ENCODE results near the gene DAGLA.
"Not testable (repeated sequence)": the region's sequence is repeated elsewhere in the genome, so short reads cannot be mapped to it uniquely, and the experiment has no call there.

The DAGLA gene

GRCh38 chr11:61642162-61642561, 38.0 kb upstream of the DAGLA start:
- Histone ChIP-seq H3K27ac (no peak overlapping the region), H3K9me3 (ENCODE audit: low read depth, low read length) (no peaks in the 10 kb centered on the region), H3K36me3 (ENCODE audit: insufficient read depth, low read length) (no peaks in the 10 kb centered on the region), H3K9ac (ENCODE audit: insufficient read length) (no peak overlapping the region), H3K4me3 (no peak overlapping the region)
- no peak for DNase-seq (ENCODE audit: low read depth, low spot score)
- no peak for TF ChIP-seq EZH2 (IDR thresholded peaks at IDR 0.05)
- no peak for TF ChIP-seq POLR2AphosphoS5 (IDR thresholded peaks at IDR 0.05; ENCODE audit: borderline replicate concordance, low read depth, low read length)
- no peak for TF ChIP-seq FOXP2 (optimal IDR thresholded peaks at IDR 0.05; ENCODE audit: control extremely low read depth, extremely low read length, insufficient read depth)

- no peak for DNase-seq (ENCODE audit: low read depth, low spot score)
- Histone ChIP-seq H3K36me3 (ENCODE audit: insufficient read depth, low read length) (no peaks in the 10 kb centered on the region), H3K9me3 (ENCODE audit: low read depth, low read length) (no peaks in the 10 kb centered on the region), H3K27ac (no peak overlapping the region), H3K9ac (ENCODE audit: insufficient read length) (no peak overlapping the region), H3K4me3 (no peak overlapping the region)
- TF ChIP-seq EZH2 (IDR thresholded peaks at IDR 0.05) (no peak), FOXP2 (optimal IDR thresholded peaks at IDR 0.05; ENCODE audit: control extremely low read depth, extremely low read length, insufficient read depth) (no peak), POLR2AphosphoS5 (IDR thresholded peaks at IDR 0.05; ENCODE audit: borderline replicate concordance, low read depth, low read length) (no peak)
Observed at GRCh38 chr11:61645179-61645868, 34.9 kb upstream of the DAGLA start.

DNA sequence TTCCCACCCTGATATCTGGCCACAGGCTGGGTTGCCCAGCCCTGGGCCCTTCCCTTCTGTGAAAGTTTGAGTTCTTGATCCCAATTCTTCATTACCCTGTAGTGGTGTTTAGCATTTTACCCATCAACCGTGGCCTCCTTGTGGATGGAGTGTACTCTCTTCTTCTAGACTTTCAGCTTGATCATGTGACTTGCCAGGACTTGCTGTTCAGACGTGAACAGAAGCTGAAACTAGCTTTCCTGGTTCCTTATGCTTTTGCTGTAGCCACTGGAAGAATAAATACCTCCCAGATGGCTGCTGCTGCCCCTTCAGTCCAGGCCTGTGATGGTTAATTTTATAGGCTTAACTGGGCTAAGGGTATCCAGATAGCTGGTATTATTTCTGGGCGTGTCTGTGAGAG, 32.7 kb upstream of the DAGLA start:
- DNase-seq (ENCODE audit: low read depth, low spot score): no peak
- H3K9ac ChIP-seq (ENCODE audit: insufficient read length): no peak overlapping the region
- TF ChIP-seq EZH2 (IDR thresholded peaks at IDR 0.05) (no peak), POLR2AphosphoS5 (IDR thresholded peaks at IDR 0.05; ENCODE audit: borderline replicate concordance, low read depth, low read length) (no peak), FOXP2 (optimal IDR thresholded peaks at IDR 0.05; ENCODE audit: control extremely low read depth, extremely low read length, insufficient read depth) (no peak)

GRCh38 chr11:61650781-61651571, 29.2 kb upstream of the DAGLA start:
- DNase-seq (ENCODE audit: low read depth, low spot score): no peak
- Histone ChIP-seq H3K36me3 (ENCODE audit: insufficient read depth, low read length) (no peaks in the 10 kb centered on the region), H3K4me3 (no peak overlapping the region), H3K9ac (ENCODE audit: insufficient read length) (no peak overlapping the region), H3K9me3 (ENCODE audit: low read depth, low read length) (no peaks in the 10 kb centered on the region), H3K27ac (no peak overlapping the region)
- TF ChIP-seq POLR2AphosphoS5 (IDR thresholded peaks at IDR 0.05; ENCODE audit: borderline replicate concordance, low read depth, low read length): no peak
- TF ChIP-seq EZH2 (IDR thresholded peaks at IDR 0.05): no peak
- TF ChIP-seq FOXP2 (optimal IDR thresholded peaks at IDR 0.05; ENCODE audit: control extremely low read depth, extremely low read length, insufficient read depth): no peak

More for the DNA sequence above, 32.7 kb upstream of the DAGLA start:
- Histone ChIP-seq H3K9me3 (ENCODE audit: low read depth, low read length) (no peaks in the 10 kb centered on the region), H3K36me3 (ENCODE audit: insufficient read depth, low read length) (no peaks in the 10 kb centered on the region), H3K4me3 (no peak overlapping the region), H3K27ac (no peak overlapping the region)

GRCh38 chr11:61652135-61652534, 28.1 kb upstream of the DAGLA start:
- no peak overlapping the region for H3K9ac ChIP-seq (ENCODE audit: insufficient read length)
- no peak for DNase-seq (ENCODE audit: low read depth, low spot score)
- TF ChIP-seq FOXP2 (optimal IDR thresholded peaks at IDR 0.05; ENCODE audit: control extremely low read depth, extremely low read length, insufficient read depth): no peak
- no peak for TF ChIP-seq POLR2AphosphoS5 (IDR thresholded peaks at IDR 0.05; ENCODE audit: borderline replicate concordance, low read depth, low read length)
- no peaks in the 10 kb centered on the region for H3K9me3 ChIP-seq (ENCODE audit: low read depth, low read length)
- H3K4me3 ChIP-seq: no peak overlapping the region
- H3K36me3 ChIP-seq (ENCODE audit: insufficient read depth, low read length): no peaks in the 10 kb centered on the region
- no peak overlapping the region for H3K27ac ChIP-seq

- no peaks in the 10 kb centered on the region for H3K36me3 ChIP-seq (ENCODE audit: insufficient read depth, low read length)
- no peaks in the 10 kb centered on the region for H3K9me3 ChIP-seq (ENCODE audit: low read depth, low read length)
- H3K4me3 ChIP-seq: no peak overlapping the region
- no peak overlapping the region for H3K9ac ChIP-seq (ENCODE audit: insufficient read length)
- no peak overlapping the region for H3K27ac ChIP-seq
- TF ChIP-seq POLR2AphosphoS5 (IDR thresholded peaks at IDR 0.05; ENCODE audit: borderline replicate concordance, low read depth, low read length): no peak
- TF ChIP-seq EZH2 (IDR thresholded peaks at IDR 0.05): no peak
- no peak for TF ChIP-seq FOXP2 (optimal IDR thresholded peaks at IDR 0.05; ENCODE audit: control extremely low read depth, extremely low read length, insufficient read depth)
- no peak for DNase-seq (ENCODE audit: low read depth, low spot score)
Observed at GRCh38 chr11:61654397-61654829, 25.8 kb upstream of the DAGLA start.

DNA sequence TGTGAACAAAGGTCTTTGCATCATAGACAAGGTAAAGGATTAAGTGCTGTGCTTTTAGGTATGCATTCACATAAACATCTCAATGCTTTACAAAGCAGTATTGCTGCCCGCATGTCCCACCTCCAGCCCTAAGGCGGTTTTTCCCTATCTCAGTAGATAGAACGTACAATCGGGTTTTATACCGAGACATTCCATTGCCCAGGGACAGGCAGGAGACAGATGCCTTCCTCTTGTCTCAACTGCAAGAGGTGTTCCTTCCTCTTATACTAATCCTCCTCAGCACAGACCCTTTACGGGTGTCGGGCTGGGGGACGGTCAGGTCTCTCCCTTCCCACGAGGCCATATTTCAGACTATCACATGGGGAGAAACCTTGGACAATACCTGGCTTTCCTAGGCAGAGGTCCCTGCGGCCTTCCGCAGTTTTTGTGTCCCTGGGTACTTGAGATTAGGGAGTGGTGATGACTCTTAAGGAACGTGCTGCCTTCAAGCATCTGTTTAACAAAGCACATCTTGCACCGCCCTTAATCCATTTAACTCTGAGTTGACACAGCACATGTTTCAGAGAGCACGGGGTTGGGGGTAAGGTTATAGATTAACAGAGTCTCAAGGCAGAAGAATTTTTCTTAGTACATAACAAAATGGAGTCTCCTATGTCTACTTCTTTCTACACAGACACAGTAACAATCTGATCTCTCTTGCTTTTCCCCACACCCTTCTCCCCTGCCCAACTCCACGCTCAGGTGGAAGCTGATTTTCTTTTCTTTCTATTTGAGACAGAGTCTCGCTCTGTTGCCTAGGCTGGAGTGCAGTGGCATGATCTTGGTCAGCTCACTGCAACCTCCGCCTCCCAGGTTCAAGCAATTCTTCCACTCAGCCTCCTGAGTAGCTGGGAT, 24.7 kb upstream of the DAGLA start:
- not testable (repeated sequence) for H3K4me3 ChIP-seq; H3K36me3 ChIP-seq (ENCODE audit: insufficient read depth, low read length); H3K27ac ChIP-seq; H3K9ac ChIP-seq (ENCODE audit: insufficient read length); H3K9me3 ChIP-seq (ENCODE audit: low read depth, low read length); DNase-seq (ENCODE audit: low read depth, low spot score)

Measured in SK-N-MC (cell line).